HCT116 (cell line): ENCODE data around the gene C2CD3. TPM values are rescaled to one million over a fixed set of nuclear protein-coding genes. Genes with fewer than 3 reads are reported as not detected.

ENCODE experiments used
- ATAC-seq: fragments of 200-7000 bp; cut with Tn5 transposase; 2 replicates; pipeline ENCODE4 v1.9.1; 2020; ENCODE audit warnings: mild to moderate bottlenecking, moderate library complexity
- BruUV-seq: library from RNA; stranded (reverse); fragments of 400-500 nt; replicated peaks from 2 replicates; lab custom pipeline; 2021; lab: Mats Ljungman, UMichigan
- CTCF ChIA-PET: fragments of 300-600 bp; sonication (Branson Sonifier 250); formaldehyde crosslinking; loops from one replicate; lab custom pipeline; 2021; ENCODE audit warnings: antibody characterized with exemption; lab: Charles Lee
- POLR2A ChIA-PET: fragments of 300-600, 350-600 bp; sonication (Branson Sonifier 250); formaldehyde crosslinking; loops from one replicate; lab custom pipeline; 2021; ENCODE audit warnings: antibody characterized with exemption; lab: Charles Lee
- RAD21 ChIA-PET, 2 experiments: fragments of 300-600 bp; sonication (Branson Sonifier 250); formaldehyde crosslinking; loops; one replicate each; lab custom pipeline; 2023; ENCODE audit warnings: low total read pairs in 2 of 2; ENCODE audit not compliant: uncharacterized antibody in 2 of 2, unreplicated experiment in 2 of 2, low non-redundant PET in 1 of 2; lab: Charles Lee
- DNase-seq: peaks from one replicate; pipeline ENCODE4 v3.0.0-alpha.2; 2010; ENCODE audit warnings: low read depth, low spot score
- H2AFZ ChIP-seq: fragments of 200-600 bp; shearing (Covaris generic), sonication (generic); 2 replicates; pipeline ENCODE4 v1.6.1; 2017; ENCODE audit warnings: low read depth, mixed run types, mixed read lengths, antibody characterized with exemption, low read length; ENCODE audit not compliant: poor library complexity, severe bottlenecking
- H3K27ac ChIP-seq: 2 replicates; pipeline ENCODE4 v1.5.1; 2012; ENCODE audit warnings: low read depth, low read length
- H3K27me3 ChIP-seq: fragments of 200-600 bp; sonication (generic); 2 replicates; pipeline ENCODE4 v1.6.1; 2016; ENCODE audit warnings: mixed run types, low read length, mixed read lengths; ENCODE audit not compliant: insufficient read depth
- H3K36me3 ChIP-seq, 2 experiments: fragments of 200-500 bp in 1 of 2; fragments of 200-600 bp in 1 of 2; sonication (Bioruptor generic) in 1 of 2; sonication (generic) in 1 of 2; 2 replicates each; pipeline versions ENCODE4 v1.5.1 to v1.6.1; 2014 to 2016; ENCODE audit warnings: low read length in 2 of 2, inconsistent platforms in 1 of 2, mixed read lengths in 1 of 2, mixed run types in 1 of 2; ENCODE audit not compliant: insufficient read depth in 2 of 2, control insufficient read depth in 1 of 2
- H3K4me1 ChIP-seq, 2 experiments: fragments of 200-600 bp in 1 of 2; sonication (generic) in 1 of 2; 2 replicates each; pipeline versions ENCODE4 v1.5.1 to v1.6.1; 2012 to 2017; ENCODE audit warnings: low read length in 2 of 2, inconsistent platforms in 1 of 2, mild to moderate bottlenecking in 1 of 2, mixed read lengths in 1 of 2, mixed run types in 1 of 2, moderate library complexity in 1 of 2; ENCODE audit not compliant: insufficient read depth in 2 of 2, control insufficient read depth in 1 of 2
- H3K4me2 ChIP-seq: fragments of 200-600 bp; sonication (generic); 2 replicates; pipeline ENCODE4 v1.6.1; 2017; ENCODE audit warnings: mixed run types, low read length, mixed read lengths
- H3K4me3 ChIP-seq, 2 experiments: fragments of 200-600 bp in 1 of 2; sonication (generic) in 1 of 2; replicated peaks in 1 of 2; 2 replicates each; pipeline ENCODE4 v1.5.1; 2011 to 2016; ENCODE audit warnings: low read length in 2 of 2, control low read depth in 1 of 2, low read depth in 1 of 2, mild to moderate bottlenecking in 1 of 2, mixed read lengths in 1 of 2, mixed run types in 1 of 2
- H3K79me2 ChIP-seq: fragments of 200-600 bp; sonication (generic); 2 replicates; pipeline ENCODE4 v1.6.1; 2017; ENCODE audit warnings: mild to moderate bottlenecking, mixed run types, low read length, moderate library complexity, mixed read lengths; ENCODE audit not compliant: insufficient read depth
- H3K9ac ChIP-seq: fragments of 200-600 bp; sonication (generic); 2 replicates; pipeline ENCODE4 v1.6.1; 2016; ENCODE audit warnings: low read length, mixed read lengths
- H3K9me2 ChIP-seq: fragments of 200-600 bp; sonication (generic), shearing (Covaris generic); 2 replicates; pipeline ENCODE4 v1.6.1; 2017; ENCODE audit warnings: mixed run types, mild to moderate bottlenecking, moderate library complexity; ENCODE audit not compliant: insufficient read depth
- H3K9me3 ChIP-seq, 2 experiments: fragments of 200-500 bp in 1 of 2; fragments of 200-600 bp in 1 of 2; sonication (Bioruptor generic) in 1 of 2; sonication (generic) in 1 of 2; 2 replicates each; pipeline ENCODE4 v1.6.1; 2014 to 2017; ENCODE audit warnings: low read length in 2 of 2, mixed read lengths in 2 of 2, inconsistent platforms in 1 of 2, low read depth in 1 of 2, mild to moderate bottlenecking in 1 of 2, mixed run types in 1 of 2, moderate library complexity in 1 of 2; ENCODE audit not compliant: control insufficient read depth in 1 of 2, insufficient read depth in 1 of 2
- H4K20me1 ChIP-seq: fragments of 200-600 bp; sonication (generic), shearing (Covaris generic); 2 replicates; pipeline ENCODE4 v1.6.1; 2017; ENCODE audit warnings: mixed run types, mild to moderate bottlenecking, moderate library complexity; ENCODE audit not compliant: insufficient read depth
- CBX3 ChIP-seq: IDR thresholded peaks from 2 replicates; pipeline ENCODE4 v1.6.1; 2012; ENCODE audit warnings: low read depth
- CEBPB ChIP-seq: IDR thresholded peaks from 2 replicates; pipeline ENCODE4 v1.6.1; 2012; ENCODE audit warnings: low read depth
- ELF1 ChIP-seq: IDR thresholded peaks from 2 replicates; pipeline ENCODE4 v1.6.1; 2012; ENCODE audit warnings: low read depth, borderline replicate concordance
- EZH2phosphoT487 ChIP-seq: fragments of 200-600 bp; IDR thresholded peaks from 2 replicates; pipeline ENCODE4 v1.6.1; 2018; ENCODE audit warnings: antibody characterized with exemption, borderline replicate concordance
- FOSL1 ChIP-seq: IDR thresholded peaks from 2 replicates; pipeline ENCODE4 v1.6.1; 2012; ENCODE audit warnings: low read depth
- JUND ChIP-seq: IDR thresholded peaks from 2 replicates; pipeline ENCODE4 v1.6.1; 2012
- POLR2A ChIP-seq: IDR thresholded peaks from 2 replicates; pipeline ENCODE4 v1.7.0; 2011; ENCODE audit warnings: borderline replicate concordance; ENCODE audit not compliant: insufficient read depth, insufficient read length; ENCODE audit errors: extremely low read depth
- RAD21 ChIP-seq: IDR thresholded peaks from 2 replicates; pipeline ENCODE4 v1.6.1; 2012; ENCODE audit warnings: low read depth, mild to moderate bottlenecking
- SIN3A ChIP-seq: IDR thresholded peaks from 2 replicates; pipeline ENCODE4 v1.6.1; 2012; ENCODE audit warnings: low read depth
- SP1 ChIP-seq: IDR thresholded peaks from 2 replicates; pipeline ENCODE4 v1.6.1; 2012; ENCODE audit warnings: low read depth
- SRF ChIP-seq: IDR thresholded peaks from 2 replicates; pipeline ENCODE4 v1.6.1; 2012; ENCODE audit warnings: low read depth
- TCF7L2 ChIP-seq: IDR thresholded peaks from 2 replicates; pipeline ENCODE4 v1.7.0; 2011; ENCODE audit warnings: borderline replicate concordance, inconsistent platforms; ENCODE audit not compliant: insufficient read depth, insufficient read length; ENCODE audit errors: extremely low read depth
- ZNF274 ChIP-seq: fragments of 200-500 bp; sonication (Bioruptor generic); IDR thresholded peaks from 2 replicates; pipeline ENCODE4 v1.6.1; 2014; ENCODE audit warnings: mild to moderate bottlenecking, low read depth, low read length, inconsistent platforms
- intact Hi-C: fragments of 100-400 bp; cut with micrococcal nuclease; formaldehyde crosslinking; loops from 2 replicates; pipeline ENCODE4 v1.10.0; 2022
- total RNA-seq: library from RNA; stranded (reverse); gene quantifications from one replicate; pipeline ENCODE4 v1.2.1, GENCODE V29; 2021; ENCODE audit not compliant: unreplicated experiment
- TF ChIP-seq, protein P1 (sequence below): IDR thresholded peaks from 2 replicates; pipeline ENCODE4 v1.6.1; 2012
- TF ChIP-seq, protein P2 (sequence below): IDR thresholded peaks from 2 replicates; pipeline ENCODE4 v1.6.1; 2012
- TF ChIP-seq, protein P3 (sequence below), 3 experiments: fragments of 200-600 bp in 1 of 3; sonication (generic) in 1 of 3; IDR thresholded peaks in 2 of 3; conservative IDR thresholded peaks in 1 of 3; 2 replicates each; pipeline ENCODE4 v1.5.1; 2012 to 2017; ENCODE audit warnings: low read depth in 2 of 3, low read length in 2 of 3, antibody characterized with exemption in 1 of 3, borderline replicate concordance in 1 of 3, control low read depth in 1 of 3, mild to moderate bottlenecking in 1 of 3, mixed read lengths in 1 of 3, mixed run types in 1 of 3, moderate library complexity in 1 of 3; ENCODE audit not compliant: insufficient read depth in 1 of 3

C2CD3 gene
- total RNA-seq, 1 experiment from 2014 or later: 30.6 TPM

DNA sequence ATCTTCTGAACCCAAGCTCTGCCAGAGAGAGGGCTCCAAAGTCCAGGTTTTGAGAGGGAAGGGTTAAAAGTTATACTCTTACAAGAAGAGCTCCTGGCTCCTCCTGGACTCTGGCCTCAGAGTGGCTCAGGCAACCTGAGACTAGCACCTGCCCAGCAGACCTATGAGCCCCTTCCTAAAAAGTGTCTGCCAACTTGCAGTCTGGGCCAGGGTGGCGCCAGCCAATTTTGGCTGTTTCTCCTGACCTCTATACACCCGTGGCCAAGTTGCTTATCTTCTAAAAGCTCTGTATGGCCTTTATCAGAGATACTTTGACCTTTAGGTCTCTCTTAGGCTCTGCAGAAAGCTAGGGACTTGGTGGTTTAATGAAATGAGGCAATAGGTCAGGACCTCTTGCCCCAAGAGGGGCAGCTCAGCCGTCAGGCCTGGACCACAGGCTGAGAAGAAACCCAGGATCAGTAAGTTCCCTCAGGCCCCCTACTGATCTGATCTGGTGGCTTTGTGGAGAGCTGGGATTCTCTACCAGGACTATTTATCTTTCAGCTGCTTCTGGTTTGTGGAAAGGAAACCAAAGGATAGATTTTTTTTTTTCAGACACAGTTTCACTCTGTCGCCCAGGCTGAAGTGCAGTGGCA is 151.6 kb downstream of the C2CD3 start (continued):
- TF ChIP-seq TCF7L2: no peak
- no peak for TF ChIP-seq SRF
- TF ChIP-seq, protein P1, sequence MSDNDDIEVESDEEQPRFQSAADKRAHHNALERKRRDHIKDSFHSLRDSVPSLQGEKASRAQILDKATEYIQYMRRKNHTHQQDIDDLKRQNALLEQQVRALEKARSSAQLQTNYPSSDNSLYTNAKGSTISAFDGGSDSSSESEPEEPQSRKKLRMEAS: no peak
- TF ChIP-seq SIN3A: no peak

DNA sequence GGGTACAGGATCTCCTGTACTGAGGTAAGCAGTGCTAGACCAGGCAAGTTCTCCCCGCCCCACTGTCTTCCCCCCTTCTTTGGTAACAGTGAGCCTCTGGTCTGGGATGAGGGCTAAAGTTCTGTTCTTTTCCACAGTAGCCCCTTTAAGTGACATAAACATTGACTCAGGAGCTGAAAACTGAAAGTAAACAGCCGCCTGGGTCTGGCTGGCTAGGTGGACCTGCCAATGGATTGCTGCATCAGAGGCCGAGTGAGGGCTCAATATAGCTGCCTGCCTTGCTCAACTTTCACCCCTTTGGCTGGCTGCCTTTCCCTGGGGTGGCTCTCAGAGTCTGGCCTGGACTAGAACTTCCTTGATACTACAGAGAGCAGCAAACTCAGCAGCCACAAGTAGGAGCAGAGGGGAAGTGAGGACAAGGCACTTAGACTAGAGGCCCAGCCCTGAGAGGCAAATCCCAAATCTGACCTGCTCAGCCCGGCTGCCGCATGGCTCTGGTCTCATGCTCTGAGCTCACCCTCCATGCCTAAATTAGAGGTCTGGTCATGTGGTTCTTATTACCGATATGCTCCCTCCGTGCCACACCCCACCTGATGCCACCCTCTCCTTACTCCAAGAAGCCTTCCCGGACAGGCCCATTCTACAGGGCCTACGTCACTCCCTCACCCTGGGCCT is 152.3 kb downstream of the C2CD3 start:
- intact Hi-C loops: no loop called here
- no peak overlapping the region for H3K4me3 ChIP-seq
- H4K20me1 ChIP-seq: no peaks in the 10 kb centered on the region
- H3K79me2 ChIP-seq: no peaks in the 10 kb centered on the region
- ATAC-seq (no peak), DNase-seq (no peak)
- RAD21 ChIA-PET: no interaction called here
- no peak overlapping the region for H2AFZ ChIP-seq
- H3K9me3 ChIP-seq: no peaks in the 10 kb centered on the region
- no peaks in the 10 kb centered on the region for H3K4me1 ChIP-seq
- no peaks in the 10 kb centered on the region for H3K9me2 ChIP-seq
- H3K27ac ChIP-seq: no peak overlapping the region
- H3K36me3 ChIP-seq: no peaks in the 10 kb centered on the region
- no TSS peak for BruUV-seq
- H3K27me3 ChIP-seq: no peaks in the 10 kb centered on the region
- no peak for TF ChIP-seq TCF7L2
- no peak overlapping the region for H3K4me2 ChIP-seq
- CTCF ChIA-PET: no interaction called here
- POLR2A ChIA-PET: no interaction called here
- H3K9ac ChIP-seq: no peak overlapping the region

DNA sequence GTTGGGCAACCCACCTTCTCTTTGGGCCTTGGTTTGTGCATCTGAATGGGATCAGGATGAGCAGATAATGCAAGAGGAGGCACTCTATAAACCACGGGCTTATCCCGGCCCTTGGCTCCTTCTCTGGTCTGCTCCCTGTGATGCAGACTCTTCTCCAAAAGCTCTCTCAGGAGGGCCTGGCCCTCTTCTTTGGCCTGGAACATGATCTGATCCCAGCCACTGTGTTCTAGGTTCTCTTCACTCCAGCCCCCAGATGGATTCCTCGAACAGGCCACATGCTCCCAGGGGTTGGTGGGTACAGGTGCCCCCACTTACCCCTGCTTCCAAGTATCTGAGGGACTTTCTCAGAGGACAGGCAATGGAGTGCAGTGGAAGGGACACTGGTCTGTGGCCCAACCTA is 153.2 kb downstream of the C2CD3 start:
- H3K4me2 ChIP-seq: no peak overlapping the region
- CTCF ChIA-PET: no interaction called here

More for the DNA sequence above, 153.2 kb downstream of the C2CD3 start:
- ATAC-seq: no peak
- Histone ChIP-seq H3K9ac (no peak overlapping the region), H3K9me2 (no peaks in the 10 kb centered on the region), H3K4me1 (no peaks in the 10 kb centered on the region), H2AFZ (no peak overlapping the region), H3K79me2 (no peaks in the 10 kb centered on the region)
- no TSS peak for BruUV-seq
- TF ChIP-seq SP1 (no peak), EZH2phosphoT487 (no peak), FOSL1 (no peak), ZNF274 (no peak), JUND (no peak), CEBPB (no peak), ELF1 (no peak), TCF7L2 (no peak), RAD21 (no peak), SIN3A (no peak), POLR2A (no peak), CBX3 (no peak)
- TF ChIP-seq, protein P2, sequence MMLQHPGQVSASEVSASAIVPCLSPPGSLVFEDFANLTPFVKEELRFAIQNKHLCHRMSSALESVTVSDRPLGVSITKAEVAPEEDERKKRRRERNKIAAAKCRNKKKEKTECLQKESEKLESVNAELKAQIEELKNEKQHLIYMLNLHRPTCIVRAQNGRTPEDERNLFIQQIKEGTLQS: no peak
- TF ChIP-seq, protein P1: no peak
- TF ChIP-seq, protein P3, sequence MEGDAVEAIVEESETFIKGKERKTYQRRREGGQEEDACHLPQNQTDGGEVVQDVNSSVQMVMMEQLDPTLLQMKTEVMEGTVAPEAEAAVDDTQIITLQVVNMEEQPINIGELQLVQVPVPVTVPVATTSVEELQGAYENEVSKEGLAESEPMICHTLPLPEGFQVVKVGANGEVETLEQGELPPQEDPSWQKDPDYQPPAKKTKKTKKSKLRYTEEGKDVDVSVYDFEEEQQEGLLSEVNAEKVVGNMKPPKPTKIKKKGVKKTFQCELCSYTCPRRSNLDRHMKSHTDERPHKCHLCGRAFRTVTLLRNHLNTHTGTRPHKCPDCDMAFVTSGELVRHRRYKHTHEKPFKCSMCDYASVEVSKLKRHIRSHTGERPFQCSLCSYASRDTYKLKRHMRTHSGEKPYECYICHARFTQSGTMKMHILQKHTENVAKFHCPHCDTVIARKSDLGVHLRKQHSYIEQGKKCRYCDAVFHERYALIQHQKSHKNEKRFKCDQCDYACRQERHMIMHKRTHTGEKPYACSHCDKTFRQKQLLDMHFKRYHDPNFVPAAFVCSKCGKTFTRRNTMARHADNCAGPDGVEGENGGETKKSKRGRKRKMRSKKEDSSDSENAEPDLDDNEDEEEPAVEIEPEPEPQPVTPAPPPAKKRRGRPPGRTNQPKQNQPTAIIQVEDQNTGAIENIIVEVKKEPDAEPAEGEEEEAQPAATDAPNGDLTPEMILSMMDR (IDR thresholded peaks at IDR 0.05 in 2 of 3, conservative IDR thresholded peaks at IDR 0.05 in 1 of 3; ENCODE audit: borderline replicate concordance in 1 of 3, insufficient read depth in 1 of 3, low read depth in 2 of 3, low read length in 2 of 3): no peak
- TF ChIP-seq, all 23 proteins: peak for 0
- intact Hi-C loops: no loop called here
- Histone ChIP-seq H4K20me1 (no peaks in the 10 kb centered on the region), H3K27ac (no peak overlapping the region), H3K4me3 (no peak overlapping the region), H3K9me3 (no peaks in the 10 kb centered on the region), H3K27me3 (no peaks in the 10 kb centered on the region), H3K36me3 (no peaks in the 10 kb centered on the region; a peak in 1 of 4 replicates)
- no peak for DNase-seq
- RAD21 ChIA-PET: no interaction called here
- POLR2A ChIA-PET: no interaction called here
